CD14-positive monocyte (primary cell): ENCODE data around the gene DUSP1. TPM values are rescaled to one million over a fixed set of nuclear protein-coding genes. Genes with fewer than 3 reads are reported as not detected.

ENCODE experiments used
- DNase-seq, 3 donors: peaks; one replicate each; pipeline ENCODE4 v3.0.0-alpha.2; 2011 to 2022
- H2AFZ ChIP-seq: 2 replicates; pipeline ENCODE4 v1.6.0; 2012; ENCODE audit warnings: mild to moderate bottlenecking, low read depth, low read length, inconsistent platforms; ENCODE audit not compliant: insufficient read depth, poor library complexity, severe bottlenecking
- H3K27ac ChIP-seq, 2 donors: 1 replicate in 1 of 2; 2 replicates in 1 of 2; pipeline ENCODE4 v1.5.1; 2012 to 2013; ENCODE audit warnings: low read length in 2 of 2, control low read depth in 1 of 2, inconsistent platforms in 1 of 2, low read depth in 1 of 2, mild to moderate bottlenecking in 1 of 2
- H3K27me3 ChIP-seq, 2 donors: one replicate each; pipeline versions ENCODE4 v1.6.0 to v1.6.1; 2011 to 2013; ENCODE audit warnings: low read length in 2 of 2; ENCODE audit not compliant: control insufficient read depth in 2 of 2, insufficient read depth in 2 of 2
- H3K36me3 ChIP-seq, 2 donors: replicated peaks in 1 of 2; 1 replicate in 1 of 2; 2 replicates in 1 of 2; pipeline versions ENCODE4 v1.5.1 to v1.6.1; 2012 to 2013; ENCODE audit warnings: low read length in 2 of 2, control low read depth in 1 of 2, inconsistent platforms in 1 of 2, mild to moderate bottlenecking in 1 of 2; ENCODE audit not compliant: insufficient read depth in 2 of 2, control insufficient read depth in 1 of 2
- H3K4me1 ChIP-seq, 2 donors: 1 replicate in 1 of 2; 2 replicates in 1 of 2; pipeline versions ENCODE4 v1.5.1 to v1.6.1; 2012 to 2013; ENCODE audit warnings: low read length in 2 of 2, control low read depth in 1 of 2, inconsistent platforms in 1 of 2, mild to moderate bottlenecking in 1 of 2, moderate library complexity in 1 of 2; ENCODE audit not compliant: insufficient read depth in 2 of 2, control insufficient read depth in 1 of 2
- H3K4me2 ChIP-seq: replicated peaks from 2 replicates; pipeline ENCODE3; 2012; ENCODE audit warnings: low read length, moderate library complexity, mild to moderate bottlenecking; ENCODE audit not compliant: poor library complexity, severe bottlenecking; ENCODE audit errors: extremely low read depth
- H3K4me3 ChIP-seq, 3 experiments: fragments of 200-600 bp in 1 of 3; sonication (generic) in 1 of 3; replicated peaks in 1 of 3; 1 replicate in 2 of 3; 2 replicates in 1 of 3; pipeline ENCODE4 v1.5.1; 2011 to 2013; ENCODE audit warnings: low read length in 3 of 3, mild to moderate bottlenecking in 3 of 3, control low read depth in 2 of 3, low read depth in 2 of 3, inconsistent platforms in 1 of 3, moderate library complexity in 1 of 3
- H3K79me2 ChIP-seq: 2 replicates; pipeline ENCODE4 v1.6.0; 2012; ENCODE audit warnings: mild to moderate bottlenecking, control low read depth, inconsistent platforms, low read length, moderate library complexity; ENCODE audit not compliant: insufficient read depth
- H3K9ac ChIP-seq: 2 replicates; pipeline ENCODE4 v1.6.0; 2017; ENCODE audit warnings: low read length, mild to moderate bottlenecking; ENCODE audit not compliant: insufficient read depth, poor library complexity, severe bottlenecking
- H3K9me3 ChIP-seq, 2 donors: replicated peaks in 1 of 2; 1 replicate in 1 of 2; 2 replicates in 1 of 2; pipeline versions ENCODE4 v1.5.1 to v1.6.1; 2012 to 2013; ENCODE audit warnings: low read length in 2 of 2, control low read depth in 1 of 2; ENCODE audit not compliant: control insufficient read depth in 1 of 2, insufficient read depth in 1 of 2
- H4K20me1 ChIP-seq: 2 replicates; pipeline ENCODE4 v1.6.0; 2012; ENCODE audit warnings: mild to moderate bottlenecking, low read length, control low read depth, moderate library complexity; ENCODE audit not compliant: insufficient read depth
- H3K27ac Mint-ChIP-seq, 7 donors: one replicate each; pipeline ENCODE4 v1.8.0; 2020; ENCODE audit warnings: mild to moderate bottlenecking in 7 of 7, mixed read lengths in 7 of 7, moderate library complexity in 6 of 7, inconsistent platforms in 2 of 7
- H3K27me3 Mint-ChIP-seq, 3 donors: one replicate each; pipeline ENCODE4 v1.8.0; 2021 to 2022; ENCODE audit warnings: low read depth in 3 of 3, mild to moderate bottlenecking in 3 of 3, mixed read lengths in 3 of 3, moderate library complexity in 3 of 3, inconsistent platforms in 1 of 3
- H3K36me3 Mint-ChIP-seq, 2 donors: one replicate each; pipeline ENCODE4 v1.8.0; 2020; ENCODE audit warnings: mixed read lengths in 2 of 2, inconsistent platforms in 1 of 2, mild to moderate bottlenecking in 1 of 2
- H3K4me1 Mint-ChIP-seq: one replicate; pipeline ENCODE4 v1.8.0; 2020; ENCODE audit warnings: mild to moderate bottlenecking, mixed read lengths
- H3K4me3 Mint-ChIP-seq, 2 donors: one replicate each; pipeline ENCODE4 v1.8.0; 2020; ENCODE audit warnings: mild to moderate bottlenecking in 2 of 2, mixed read lengths in 2 of 2, moderate library complexity in 1 of 2
- H3K9me3 Mint-ChIP-seq, 7 donors: one replicate each; pipeline ENCODE4 v1.8.0; 2020 to 2022; ENCODE audit warnings: mixed read lengths in 7 of 7, mild to moderate bottlenecking in 6 of 7, moderate library complexity in 6 of 7, inconsistent platforms in 2 of 7
- WGBS: methylation state at CpG from one replicate; pipeline ENCODE4 v1.1.5; 2013; ENCODE audit warnings: missing lambda C conversion rate; ENCODE audit not compliant: insufficient coverage; 5-methylcytosine and 5-hydroxymethylcytosine counted together
- intact Hi-C, 2 donors: fragments of 100-400 bp; cut with micrococcal nuclease; formaldehyde crosslinking; loops; one replicate each; pipeline versions ENCODE4 v1.15.0 to v1.15.1; 2023
- polyA plus RNA-seq, 3 donors: library from polyadenylated mRNA; depleted of rRNA in 1 of 3; unstranded in 2 of 3; stranded (reverse) in 1 of 3; fragments of 300-500 nt in 2 of 3; fragments of >200 nt in 1 of 3; fragmentation: Illumina TruSeq in 2 of 3; gene quantifications; 1 replicate in 2 of 3; 2 replicates in 1 of 3; pipeline ENCODE4 v1.2.3, GENCODE V29; 2012 to 2021
- TF ChIP-seq, protein P1 (sequence below): fragments of 200-600 bp; IDR thresholded peaks from one replicate; pipeline ENCODE4 v1.8.0; 2022; ENCODE audit warnings: antibody characterized with exemption, mild to moderate bottlenecking

DUSP1 gene
- polyA plus RNA-seq, 3 donors: 1,963 to 4,884 (median 3,954) TPM

DNA sequence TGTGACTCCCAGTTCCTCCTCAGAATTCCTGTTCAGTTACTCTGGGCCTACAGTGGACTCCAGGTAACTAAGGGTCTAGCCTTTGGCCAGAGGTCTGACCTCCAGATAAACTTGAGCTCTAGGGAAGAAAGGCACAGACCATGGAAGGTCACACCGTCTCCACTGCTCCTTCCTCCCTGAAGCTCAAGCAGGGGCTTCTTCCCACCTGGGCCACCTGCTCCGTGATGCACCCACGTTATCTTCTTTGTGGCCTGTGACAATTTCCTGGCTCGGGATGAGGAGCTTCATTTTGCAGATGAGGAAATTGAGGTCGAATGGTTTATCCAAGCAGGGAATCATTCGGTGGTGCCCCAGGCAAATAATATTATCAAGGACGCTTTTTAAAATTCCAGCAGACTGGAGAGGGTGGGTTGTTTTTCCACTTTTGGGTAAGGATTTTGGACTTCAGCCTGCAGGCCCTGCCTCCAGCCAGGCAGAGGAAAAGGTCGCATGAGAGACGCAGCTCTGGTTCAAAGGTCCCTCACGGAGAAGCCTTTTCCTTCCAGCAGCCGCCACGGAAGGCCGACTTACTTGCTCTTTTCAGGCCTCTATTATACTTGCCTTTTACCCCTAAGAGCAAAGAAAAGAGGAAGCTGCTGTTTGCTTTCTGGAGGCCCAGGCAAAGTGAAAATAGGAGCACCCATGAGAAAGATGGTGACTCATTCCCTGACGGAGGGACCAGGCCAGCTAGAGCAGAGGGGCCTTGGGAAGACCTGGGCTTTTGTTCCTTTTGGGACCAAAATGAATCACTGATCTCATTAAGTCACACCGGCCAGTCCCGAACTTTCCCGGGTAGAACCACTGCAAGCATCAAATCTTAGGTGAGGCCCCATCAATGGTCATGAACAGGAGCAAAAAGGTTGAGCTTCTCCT, 22.8 kb upstream of the DUSP1 start:
- Histone ChIP-seq H3K4me2 (no peak overlapping the region), H3K79me2 (no peaks in the 10 kb centered on the region), H3K9ac (peak overlapping the region; percentile 52), H3K4me1 (peaks cover 67 to 84% of the 10 kb centered on the region in 2 donors), H3K4me3 (peak overlapping the region in 1 of 3 experiments; percentile 21), H3K27ac (peak overlapping the region; percentile 76 to 95), H2AFZ (no peak overlapping the region), H3K36me3 (no peaks in the 10 kb centered on the region), H3K9me3 (peaks cover 0 to 10% of the 10 kb centered on the region in 2 donors), H4K20me1 (no peaks in the 10 kb centered on the region), H3K27me3 (no peaks in the 10 kb centered on the region)
- Mint-ChIP-seq H3K9me3 (peaks cover 6 to 16% (median 11%) of the 10 kb centered on the region in 7 donors), H3K4me1 (peaks cover 62% of the 10 kb centered on the region), H3K27ac (peak overlapping the region; percentile 95 to 100 (median 97)), H3K4me3 (peak overlapping the region in 1 of 2 donors; percentile 20), H3K27me3 (peaks cover 0 to 2% (median 0%) of the 10 kb centered on the region in 3 donors), H3K36me3 (peaks cover 7 to 12% of the 10 kb centered on the region in 2 donors)
- intact Hi-C loops: no loop called here
- peak; percentile 86 to 99 (median 94) for DNase-seq
- TF ChIP-seq, protein P1, sequence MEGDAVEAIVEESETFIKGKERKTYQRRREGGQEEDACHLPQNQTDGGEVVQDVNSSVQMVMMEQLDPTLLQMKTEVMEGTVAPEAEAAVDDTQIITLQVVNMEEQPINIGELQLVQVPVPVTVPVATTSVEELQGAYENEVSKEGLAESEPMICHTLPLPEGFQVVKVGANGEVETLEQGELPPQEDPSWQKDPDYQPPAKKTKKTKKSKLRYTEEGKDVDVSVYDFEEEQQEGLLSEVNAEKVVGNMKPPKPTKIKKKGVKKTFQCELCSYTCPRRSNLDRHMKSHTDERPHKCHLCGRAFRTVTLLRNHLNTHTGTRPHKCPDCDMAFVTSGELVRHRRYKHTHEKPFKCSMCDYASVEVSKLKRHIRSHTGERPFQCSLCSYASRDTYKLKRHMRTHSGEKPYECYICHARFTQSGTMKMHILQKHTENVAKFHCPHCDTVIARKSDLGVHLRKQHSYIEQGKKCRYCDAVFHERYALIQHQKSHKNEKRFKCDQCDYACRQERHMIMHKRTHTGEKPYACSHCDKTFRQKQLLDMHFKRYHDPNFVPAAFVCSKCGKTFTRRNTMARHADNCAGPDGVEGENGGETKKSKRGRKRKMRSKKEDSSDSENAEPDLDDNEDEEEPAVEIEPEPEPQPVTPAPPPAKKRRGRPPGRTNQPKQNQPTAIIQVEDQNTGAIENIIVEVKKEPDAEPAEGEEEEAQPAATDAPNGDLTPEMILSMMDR: no peak
- WGBS: 82% methylated on average over 8 of the region's 17 CpGs

DNA sequence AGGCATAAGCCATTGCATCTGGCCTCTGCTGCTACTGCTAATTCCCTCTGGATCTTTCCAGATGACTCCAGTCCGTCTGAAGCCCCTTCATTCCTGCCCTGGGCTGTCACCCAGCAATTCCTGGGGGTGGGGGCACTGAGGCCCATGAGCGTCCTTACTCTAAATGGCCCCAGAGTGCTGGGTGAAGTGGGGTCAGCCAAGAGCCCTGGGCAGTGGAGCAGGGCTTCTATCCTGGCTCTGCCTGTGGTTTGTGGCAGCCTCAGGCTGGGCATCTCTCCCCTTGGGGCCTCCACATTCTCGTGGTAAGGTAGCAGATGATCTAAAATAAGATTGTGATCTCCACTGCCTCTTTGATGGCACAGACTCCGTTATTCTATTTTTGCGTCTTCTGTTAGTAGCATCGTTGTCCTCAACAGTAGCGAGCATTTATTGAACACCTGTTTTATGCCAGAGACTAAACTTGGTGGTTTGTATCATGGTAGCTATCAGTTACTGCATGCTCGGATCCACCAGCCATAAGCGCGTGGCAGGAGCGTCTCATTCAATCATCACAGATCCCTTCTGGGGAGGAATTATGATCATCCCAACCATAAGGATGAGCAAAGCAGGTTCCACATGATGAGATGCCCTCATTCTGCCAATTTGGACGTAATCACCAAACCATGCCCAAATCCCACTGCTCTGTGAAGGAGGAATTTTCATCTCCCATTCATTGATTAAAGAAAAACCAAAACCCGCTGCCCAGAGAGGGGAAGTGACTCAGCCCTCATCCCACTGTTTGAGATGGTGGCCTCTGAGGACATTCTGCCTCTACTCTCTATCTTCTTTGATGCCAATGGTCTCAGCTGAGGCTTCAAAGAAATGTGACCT, 21.9 kb upstream of the DUSP1 start:
- H3K4me1 ChIP-seq: peaks cover 65 to 85% of the 10 kb centered on the region in 2 donors
- H3K79me2 ChIP-seq: no peaks in the 10 kb centered on the region
- 91% methylated on average over 3 of the region's 13 CpGs for WGBS
- no peaks in the 10 kb centered on the region for H3K27me3 ChIP-seq
- Mint-ChIP-seq H3K27ac (peak overlapping the region; percentile 95 to 100 (median 97)), H3K27me3 (peaks cover 0 to 2% (median 0%) of the 10 kb centered on the region in 3 donors), H3K36me3 (peaks cover 7 to 12% of the 10 kb centered on the region in 2 donors), H3K4me1 (peaks cover 60% of the 10 kb centered on the region), H3K4me3 (no peak overlapping the region), H3K9me3 (peaks cover 6 to 16% (median 11%) of the 10 kb centered on the region in 7 donors)
- H2AFZ ChIP-seq: no peak overlapping the region
- H3K4me2 ChIP-seq: no peak overlapping the region
- no peak overlapping the region for H3K9ac ChIP-seq
- H3K4me3 ChIP-seq: peak overlapping the region in 1 of 3 experiments; percentile 21
- TF ChIP-seq, protein P1: no peak
- no peaks in the 10 kb centered on the region for H4K20me1 ChIP-seq
- H3K36me3 ChIP-seq: no peaks in the 10 kb centered on the region
- intact Hi-C loops: no loop called here
- peak overlapping the region in 1 of 2 donors; percentile 95 for H3K27ac ChIP-seq
- peaks cover 0 to 10% of the 10 kb centered on the region in 2 donors for H3K9me3 ChIP-seq
- peak in 1 of 3 donors; percentile 40 for DNase-seq
